Thoracic aorta (tissue), 2 donors: ENCODE measurements around the gene GNGT1. TPM values are rescaled to one million over a fixed set of nuclear protein-coding genes. Genes with fewer than 3 reads are reported as not detected.

Experiments used
- ATAC-seq: fragments of 150-250 bp; one replicate; pipeline ENCODE4 v1.8.0; 2017; ENCODE audit warnings: low read depth; ENCODE audit not compliant: insufficient number of reproducible peaks, low FRiP score
- DNase-seq: peaks from one replicate; pipeline ENCODE4 v3.0.0-alpha.2; 2020; ENCODE audit warnings: low spot score
- H3K27ac ChIP-seq, 2 donors: fragments of 200-600 bp; sonication (generic); 1 replicate in 1 of 2; 2 replicates in 1 of 2; pipeline ENCODE4 v1.5.1; 2016; ENCODE audit warnings: mild to moderate bottlenecking in 2 of 2, moderate library complexity in 2 of 2
- H3K27me3 ChIP-seq: fragments of 200-600 bp; sonication (generic); replicated peaks from 2 replicates; pipeline ENCODE4 v1.6.0; 2016; ENCODE audit warnings: mild to moderate bottlenecking; ENCODE audit not compliant: insufficient read depth
- H3K36me3 ChIP-seq: fragments of 200-600 bp; sonication (generic); one replicate; pipeline ENCODE4 v1.5.1; 2016
- H3K4me1 ChIP-seq, 2 donors: fragments of 200-600 bp; sonication (generic); 1 replicate in 1 of 2; 2 replicates in 1 of 2; pipeline versions ENCODE4 v1.5.1 to v1.6.0; 2016; ENCODE audit warnings: low read depth in 2 of 2, mild to moderate bottlenecking in 1 of 2; ENCODE audit not compliant: control insufficient read depth in 1 of 2
- H3K4me3 ChIP-seq: fragments of 200-600 bp; sonication (generic); 2 replicates; pipeline ENCODE4 v1.5.1; 2016; ENCODE audit warnings: mild to moderate bottlenecking
- H3K9me3 ChIP-seq: fragments of 200-600 bp; sonication (generic); 2 replicates; pipeline ENCODE4 v1.5.1; 2016
- total RNA-seq, 2 donors: library from RNA; depleted of rRNA; stranded (reverse); fragments of >200 nt; gene quantifications; one replicate each; pipeline versions ENCODE4 v1.1.0 to v1.2.3, GENCODE V29; 2016
- TF ChIP-seq, protein P1 (sequence below): fragments of 200-600 bp; sonication (generic); IDR thresholded peaks from one replicate; pipeline ENCODE4 v1.5.1; 2019; ENCODE audit warnings: antibody characterized with exemption

GNGT1 gene
- total RNA-seq, 2 donors from 2014 or later, result not detected

DNA sequence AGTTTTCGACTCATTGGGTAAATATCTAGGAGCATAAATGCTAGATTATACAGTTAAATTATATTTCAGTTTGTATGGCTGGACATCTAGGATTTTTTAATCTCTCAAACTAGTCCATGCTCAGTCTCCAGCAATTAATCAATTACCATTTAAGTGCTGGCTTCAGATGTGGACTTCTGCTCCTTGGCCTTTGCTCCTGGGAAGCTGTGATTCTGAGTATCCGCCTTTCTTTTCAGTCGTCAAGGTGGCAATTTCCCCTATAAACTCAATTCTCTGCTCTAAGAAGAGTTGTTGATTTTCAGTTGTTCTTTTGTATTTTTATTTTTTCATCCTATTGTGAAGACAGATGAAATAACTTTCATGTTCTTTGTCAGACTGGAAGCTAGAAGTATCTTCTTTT, 39.5 kb upstream of the GNGT1 start:
- no peaks in the 10 kb centered on the region for H3K4me1 ChIP-seq
- H3K9me3 ChIP-seq, result no peaks in the 10 kb centered on the region
- no peak overlapping the region for H3K27ac ChIP-seq
- TF ChIP-seq, protein P1, sequence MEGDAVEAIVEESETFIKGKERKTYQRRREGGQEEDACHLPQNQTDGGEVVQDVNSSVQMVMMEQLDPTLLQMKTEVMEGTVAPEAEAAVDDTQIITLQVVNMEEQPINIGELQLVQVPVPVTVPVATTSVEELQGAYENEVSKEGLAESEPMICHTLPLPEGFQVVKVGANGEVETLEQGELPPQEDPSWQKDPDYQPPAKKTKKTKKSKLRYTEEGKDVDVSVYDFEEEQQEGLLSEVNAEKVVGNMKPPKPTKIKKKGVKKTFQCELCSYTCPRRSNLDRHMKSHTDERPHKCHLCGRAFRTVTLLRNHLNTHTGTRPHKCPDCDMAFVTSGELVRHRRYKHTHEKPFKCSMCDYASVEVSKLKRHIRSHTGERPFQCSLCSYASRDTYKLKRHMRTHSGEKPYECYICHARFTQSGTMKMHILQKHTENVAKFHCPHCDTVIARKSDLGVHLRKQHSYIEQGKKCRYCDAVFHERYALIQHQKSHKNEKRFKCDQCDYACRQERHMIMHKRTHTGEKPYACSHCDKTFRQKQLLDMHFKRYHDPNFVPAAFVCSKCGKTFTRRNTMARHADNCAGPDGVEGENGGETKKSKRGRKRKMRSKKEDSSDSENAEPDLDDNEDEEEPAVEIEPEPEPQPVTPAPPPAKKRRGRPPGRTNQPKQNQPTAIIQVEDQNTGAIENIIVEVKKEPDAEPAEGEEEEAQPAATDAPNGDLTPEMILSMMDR, result no peak
- no peak overlapping the region for H3K4me3 ChIP-seq
- H3K36me3 ChIP-seq, result no peaks in the 10 kb centered on the region
- DNase-seq (no peak), ATAC-seq (no peak)
- no peaks in the 10 kb centered on the region for H3K27me3 ChIP-seq

DNA sequence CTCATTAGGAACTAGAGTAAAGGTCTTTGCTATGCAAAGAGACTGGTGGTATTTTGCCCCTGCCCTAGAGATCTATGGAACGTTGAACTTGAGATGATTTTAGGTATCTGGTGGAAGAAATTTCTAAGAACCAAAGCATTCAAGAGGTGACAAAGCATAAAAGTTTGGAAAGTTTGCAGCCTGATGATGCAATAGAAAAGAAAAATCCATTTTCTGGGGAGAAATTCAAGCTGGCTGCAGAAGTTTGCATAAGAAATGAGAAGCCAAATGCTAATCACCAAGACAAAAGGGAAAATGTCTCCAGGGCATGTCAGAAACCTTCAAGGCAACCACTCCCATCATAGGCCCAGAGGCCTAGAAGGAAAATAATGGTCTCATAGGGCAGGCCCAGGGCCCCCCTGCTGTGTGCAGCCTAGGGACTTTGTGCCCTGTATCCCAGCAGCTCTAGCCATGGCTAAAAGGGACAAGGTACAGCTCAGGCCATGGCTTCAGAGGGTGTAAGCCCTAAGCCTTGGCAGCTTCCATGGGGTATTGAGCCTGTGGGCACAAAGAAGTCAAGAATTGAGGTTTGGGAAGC, 32.3 kb upstream of the GNGT1 start:
- ATAC-seq, result no peak
- no peak overlapping the region for H3K4me3 ChIP-seq

DNA sequence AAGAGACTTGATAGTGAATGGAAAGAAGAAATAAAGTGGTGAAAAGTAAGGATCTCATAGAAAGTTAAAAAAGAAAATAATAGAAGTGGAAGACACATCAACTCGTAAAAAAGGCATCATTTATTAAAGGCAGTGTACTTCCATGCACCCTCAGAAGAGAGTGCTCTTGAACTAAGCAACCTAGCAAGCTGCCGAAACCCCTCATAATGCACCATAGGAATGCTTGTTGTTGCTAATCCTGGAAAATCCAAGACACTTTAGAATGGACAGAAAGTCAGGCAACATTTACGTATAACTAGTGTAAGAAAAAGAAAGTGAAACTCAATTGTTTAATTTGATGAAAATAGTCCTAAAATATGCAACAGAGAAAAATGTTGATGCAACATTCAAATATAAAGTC, 28.6 kb upstream of the GNGT1 start:
- TF ChIP-seq, protein P1, result no peak
- peaks cover 3% of the 10 kb centered on the region for H3K9me3 ChIP-seq
- H3K27me3 ChIP-seq, result no peaks in the 10 kb centered on the region
- no peak overlapping the region for H3K27ac ChIP-seq
- H3K36me3 ChIP-seq, result no peaks in the 10 kb centered on the region
- no peak overlapping the region for H3K4me3 ChIP-seq
- ATAC-seq, result no peak
- no peak for DNase-seq
- no peaks in the 10 kb centered on the region for H3K4me1 ChIP-seq

More for the DNA sequence above, 32.3 kb upstream of the GNGT1 start:
- H3K4me1 ChIP-seq, result no peaks in the 10 kb centered on the region
- H3K36me3 ChIP-seq, result no peaks in the 10 kb centered on the region
- H3K27me3 ChIP-seq, result no peaks in the 10 kb centered on the region
- DNase-seq, result no peak
- H3K9me3 ChIP-seq, result no peaks in the 10 kb centered on the region
- no peak overlapping the region for H3K27ac ChIP-seq
- TF ChIP-seq, protein P1, result no peak

DNA sequence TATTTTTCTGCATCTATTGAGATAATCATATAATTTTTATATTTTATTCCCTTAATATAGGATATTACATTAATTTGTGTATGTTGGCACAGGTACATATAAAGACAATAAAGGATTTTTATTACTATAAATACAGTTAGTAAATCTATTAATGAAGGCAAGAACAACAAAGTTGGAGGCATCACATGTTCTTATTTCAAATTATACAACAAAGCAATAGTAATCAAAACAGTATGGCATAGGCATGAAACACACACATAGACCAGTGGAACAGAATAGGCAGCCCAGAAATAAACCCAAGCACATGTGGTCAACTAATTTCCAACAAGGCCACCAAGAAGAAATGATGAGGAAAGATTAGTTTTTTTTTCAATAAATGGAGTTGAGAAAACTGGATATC, 27.0 kb upstream of the GNGT1 start:
- peaks cover 3% of the 10 kb centered on the region for H3K9me3 ChIP-seq
- H3K4me1 ChIP-seq, result no peaks in the 10 kb centered on the region
- no peaks in the 10 kb centered on the region for H3K36me3 ChIP-seq
- TF ChIP-seq, protein P1, result no peak
- no peaks in the 10 kb centered on the region for H3K27me3 ChIP-seq
- no peak for ATAC-seq
- no peak for DNase-seq
- H3K4me3 ChIP-seq, result no peak overlapping the region
- no peak overlapping the region for H3K27ac ChIP-seq

DNA sequence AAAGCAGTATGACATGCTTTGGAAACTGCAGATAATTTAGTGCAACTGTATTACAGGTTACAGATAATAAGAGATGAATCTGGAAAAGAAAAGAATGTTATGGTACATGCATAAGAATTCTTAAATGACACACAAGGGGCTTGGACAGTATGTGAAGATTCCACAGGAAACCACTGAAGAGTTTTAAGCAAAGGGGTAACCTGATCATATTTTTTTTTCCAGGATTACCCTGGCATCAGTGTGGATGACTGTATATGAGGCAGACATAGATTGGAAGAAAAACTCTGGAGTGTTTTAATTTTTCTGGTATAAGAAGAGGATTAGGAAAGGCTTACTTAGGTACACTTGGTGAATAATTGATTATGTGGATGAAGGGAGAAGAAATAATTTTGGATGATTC, 23.9 kb upstream of the GNGT1 start:
- no peaks in the 10 kb centered on the region for H3K4me1 ChIP-seq
- no peaks in the 10 kb centered on the region for H3K36me3 ChIP-seq
- TF ChIP-seq, protein P1, result no peak
- no peak for ATAC-seq
- no peaks in the 10 kb centered on the region for H3K27me3 ChIP-seq
- H3K27ac ChIP-seq, result no peak overlapping the region
- H3K4me3 ChIP-seq, result no peak overlapping the region
- H3K9me3 ChIP-seq, result peaks cover 3% of the 10 kb centered on the region
- DNase-seq, result no peak
